T47D (cell line): ENCODE data around the gene PLCXD3.
"Not testable (repeated sequence)": the region's sequence is repeated elsewhere in the genome, so short reads cannot be mapped to it uniquely, and the experiment has no call there.

Experiments used
- DNase-seq, 2 experiments: peaks; one replicate each; pipeline versions ENCODE4 v3.0.0 to v3.0.0-alpha.2; 2011 to 2012; ENCODE audit warnings: low read depth in 1 of 2, low spot score in 1 of 2
- JUND ChIP-seq: IDR thresholded peaks from 2 replicates; pipeline ENCODE4 v1.6.1; 2012; ENCODE audit warnings: low read depth
- in situ Hi-C: cut with HindIII; loops from 2 replicates; pipeline ENCODE4 v1.10.0; 2016; ENCODE audit warnings: low sequenced_read_pairs, low pct_unique_long_range_greater_than_20kb

The PLCXD3 gene

GRCh38 chr5:41346609-41347008, 163.8 kb downstream of the PLCXD3 start:
- peak in 1 of 2 experiments; percentile 5 for DNase-seq
- in situ Hi-C loops, result no loop called here

GRCh38 chr5:41345295-41345694, 165.1 kb downstream of the PLCXD3 start:
- TF ChIP-seq JUND, result no peak
- no peak for DNase-seq
- in situ Hi-C loops, result no loop called here

More at GRCh38 chr5:41346609-41347008, 163.8 kb downstream of the PLCXD3 start:
- no peak for TF ChIP-seq JUND

GRCh38 chr5:41339339-41339738, 171.1 kb downstream of the PLCXD3 start:
- in situ Hi-C loops, result no loop called here
- DNase-seq, result no peak
- no peak for TF ChIP-seq JUND

- no peak for TF ChIP-seq JUND
- DNase-seq, result no peak
- in situ Hi-C loops, result no loop called here
Observed at GRCh38 chr5:41338136-41338675, 172.2 kb downstream of the PLCXD3 start.

- TF ChIP-seq JUND, result no peak
- DNase-seq, result no peak
- in situ Hi-C loops, result no loop called here
Observed at GRCh38 chr5:41337724-41338123, 172.7 kb downstream of the PLCXD3 start.

- DNase-seq, result no peak
- TF ChIP-seq JUND, result no peak
- in situ Hi-C loops, result no loop called here
Observed at GRCh38 chr5:41337216-41337615, 173.2 kb downstream of the PLCXD3 start.

GRCh38 chr5:41336471-41336870, 173.9 kb downstream of the PLCXD3 start:
- in situ Hi-C loops, result no loop called here
- no peak for TF ChIP-seq JUND
- no peak for DNase-seq

- in situ Hi-C loops, result no loop called here
- no peak for TF ChIP-seq JUND
- DNase-seq, result no peak
Observed at GRCh38 chr5:41335596-41336181, 174.7 kb downstream of the PLCXD3 start.

- DNase-seq, result no peak
- in situ Hi-C loops, result no loop called here
- no peak for TF ChIP-seq JUND
Observed at GRCh38 chr5:41334758-41335157, 175.6 kb downstream of the PLCXD3 start.

GRCh38 chr5:41334221-41334620, 176.2 kb downstream of the PLCXD3 start:
- no peak for TF ChIP-seq JUND
- no peak for DNase-seq
- in situ Hi-C loops, result no loop called here

GRCh38 chr5:41325074-41325473, 185.3 kb downstream of the PLCXD3 start:
- in situ Hi-C loops, result no loop called here
- no peak for TF ChIP-seq JUND
- DNase-seq, result no peak

- DNase-seq, in situ Hi-C loops: not testable (repeated sequence)
Observed at GRCh38 chr5:41322826-41323225, 187.6 kb downstream of the PLCXD3 start.

GRCh38 chr5:41312478-41313060, 197.8 kb downstream of the PLCXD3 start:
- in situ Hi-C loops, result no loop called here
- TF ChIP-seq JUND, result no peak
- DNase-seq, result no peak

- in situ Hi-C loops, result no loop called here
- TF ChIP-seq JUND, result no peak
- DNase-seq, result no peak
Observed at GRCh38 chr5:41312066-41312465, 198.3 kb downstream of the PLCXD3 start.
